ENCODE data around the gene GRK2. TPM values are rescaled to one million over a fixed set of nuclear protein-coding genes. Genes with fewer than 3 reads are reported as not detected.

Gene GRK2
- total RNA-seq, 1 donor = 21.5 TPM

- no peak overlapping the region for H3K4me3 ChIP-seq (ENCODE audit: low read depth, low read length)
- DNase-seq (ENCODE audit: low read depth) = no peak
- no peak for TF ChIP-seq CTCF (IDR thresholded peaks at IDR 0.05; ENCODE audit: insufficient read depth, low read length)
Measured at GRCh38 chr11:67275606-67276409, 9.5 kb downstream of the GRK2 start.

GRCh38 chr11:67276781-67277230 lies 10.5 kb downstream of the GRK2 start:
- peak overlapping the region; percentile 57 for H3K4me3 ChIP-seq (ENCODE audit: low read depth, low read length)
- DNase-seq (ENCODE audit: low read depth) = peak; percentile 34

GRCh38 chr11:67277231-67277961 lies 11.1 kb downstream of the GRK2 start:
- peak overlapping the region; percentile 57 for H3K4me3 ChIP-seq (ENCODE audit: low read depth, low read length)
- peak; percentile 76 for DNase-seq (ENCODE audit: low read depth)
- TF ChIP-seq CTCF (IDR thresholded peaks at IDR 0.05; ENCODE audit: insufficient read depth, low read length) = no peak

More at GRCh38 chr11:67276781-67277230, 10.5 kb downstream of the GRK2 start:
- TF ChIP-seq CTCF (IDR thresholded peaks at IDR 0.05; ENCODE audit: insufficient read depth, low read length) = peak; percentile 9

GRCh38 chr11:67278135-67278938 lies 12.1 kb downstream of the GRK2 start:
- DNase-seq (ENCODE audit: low read depth) = no peak
- H3K4me3 ChIP-seq (ENCODE audit: low read depth, low read length) = no peak overlapping the region
- no peak for TF ChIP-seq CTCF (IDR thresholded peaks at IDR 0.05; ENCODE audit: insufficient read depth, low read length)

GRCh38 chr11:67278939-67279588 lies 12.8 kb downstream of the GRK2 start:
- H3K4me3 ChIP-seq (ENCODE audit: low read depth, low read length) = no peak overlapping the region
- no peak for DNase-seq (ENCODE audit: low read depth)
- no peak for TF ChIP-seq CTCF (IDR thresholded peaks at IDR 0.05; ENCODE audit: insufficient read depth, low read length)
